OCI-LY7 (cell line): ENCODE results near the gene CASP9. TPM values are rescaled to one million over a fixed set of nuclear protein-coding genes. Genes with fewer than 3 reads are reported as not detected.
"Not testable (repeated sequence)": the region's sequence is repeated elsewhere in the genome, so short reads cannot be mapped to it uniquely, and the experiment has no call there.

Experiments
- BruUV-seq: library from RNA; stranded (reverse); fragments of 400-500 nt; replicated peaks from 2 replicates; lab custom pipeline; 2021; lab: Mats Ljungman, UMichigan
- CTCF ChIA-PET: fragments of 300-600 bp; sonication (Branson Sonifier 250); formaldehyde crosslinking; loops from one replicate; lab custom pipeline; 2022; ENCODE audit warnings: antibody characterized with exemption; ENCODE audit not compliant: unreplicated experiment; lab: Charles Lee
- POLR2A ChIA-PET: fragments of 300-600 bp; sonication (Branson Sonifier 250); formaldehyde crosslinking; loops from one replicate; lab custom pipeline; 2022; ENCODE audit warnings: antibody characterized with exemption; lab: Charles Lee
- DNase-seq: peaks from one replicate; pipeline ENCODE4 v3.0.0-alpha.2; 2015; ENCODE audit warnings: low spot score
- H2AFZ ChIP-seq: fragments of 200-600 bp; sonication (generic), shearing (Covaris generic); 2 replicates; pipeline ENCODE4 v1.6.1; 2014; ENCODE audit warnings: mild to moderate bottlenecking, antibody characterized with exemption, low read length, moderate library complexity
- H3K27ac ChIP-seq: fragments of 200-600 bp; sonication (generic); 2 replicates; pipeline ENCODE4 v1.5.1; 2014; ENCODE audit warnings: mixed run types, low read depth, mild to moderate bottlenecking, moderate library complexity, low read length, inconsistent platforms; ENCODE audit not compliant: poor library complexity, severe bottlenecking
- H3K36me3 ChIP-seq: fragments of 200-600 bp; sonication (generic); 2 replicates; pipeline ENCODE4 v1.6.1; 2014; ENCODE audit warnings: mild to moderate bottlenecking, antibody characterized with exemption, low read length, moderate library complexity, mixed read lengths; ENCODE audit not compliant: insufficient read depth
- H3K4me1 ChIP-seq: fragments of 200-600 bp; sonication (generic); 2 replicates; pipeline ENCODE4 v1.5.1; 2014; ENCODE audit warnings: mild to moderate bottlenecking, low read length; ENCODE audit not compliant: insufficient read depth, poor library complexity, severe bottlenecking
- H3K4me2 ChIP-seq: fragments of 200-600 bp; sonication (generic); 2 replicates; pipeline ENCODE4 v1.6.1; 2014; ENCODE audit warnings: mild to moderate bottlenecking, low read length
- H3K4me3 ChIP-seq: fragments of 200-600 bp; sonication (generic); 2 replicates; pipeline ENCODE4 v1.5.1; 2014; ENCODE audit warnings: mild to moderate bottlenecking, low read depth, low read length; ENCODE audit not compliant: poor library complexity, severe bottlenecking
- H3K79me2 ChIP-seq: fragments of 200-600 bp; sonication (generic); 2 replicates; pipeline ENCODE4 v1.6.1; 2016; ENCODE audit warnings: low read depth, mild to moderate bottlenecking, low read length, moderate library complexity, mixed read lengths; ENCODE audit not compliant: insufficient read depth
- H3K9me2 ChIP-seq: fragments of 200-600 bp; sonication (generic); 2 replicates; pipeline ENCODE4 v1.6.1; 2016; ENCODE audit warnings: mild to moderate bottlenecking, low read length, mixed read lengths; ENCODE audit not compliant: insufficient read depth
- H3K9me3 ChIP-seq: fragments of 200-600 bp; sonication (generic); 2 replicates; pipeline ENCODE4 v1.6.1; 2014; ENCODE audit warnings: mild to moderate bottlenecking, mixed run types, low read length, mixed read lengths
- H4K20me1 ChIP-seq: fragments of 200-600 bp; sonication (generic); 2 replicates; pipeline ENCODE4 v1.6.1; 2014; ENCODE audit warnings: mild to moderate bottlenecking, antibody characterized with exemption, low read length, moderate library complexity, mixed read lengths; ENCODE audit not compliant: insufficient read depth
- EZH2phosphoT487 ChIP-seq: fragments of 200-600 bp; sonication (generic); IDR thresholded peaks from 2 replicates; pipeline ENCODE4 v1.6.1; 2018; ENCODE audit warnings: low read depth, borderline replicate concordance, mild to moderate bottlenecking, mixed run types, antibody characterized with exemption, low read length, moderate library complexity, mixed read lengths
- intact Hi-C: fragments of 100-400 bp; cut with micrococcal nuclease; formaldehyde crosslinking; loops from one replicate; pipeline ENCODE4 v1.10.0; 2022; ENCODE audit not compliant: unreplicated experiment
- total RNA-seq, 2 experiments: library from RNA; depleted of rRNA in 1 of 2; stranded (reverse); fragments of >200 nt in 1 of 2; shearing (Covaris generic) in 1 of 2; gene quantifications; 2 replicates each; pipeline ENCODE4 v1.2.3, GENCODE V29; 2014 to 2022
- TF ChIP-seq, protein P1 (sequence below): fragments of 200-600 bp; sonication (generic); conservative IDR thresholded peaks from 2 replicates; pipeline ENCODE4 v1.5.1; 2014; ENCODE audit warnings: mild to moderate bottlenecking, antibody characterized with exemption, low read length, moderate library complexity, mixed read lengths

The CASP9 gene
- total RNA-seq, 2 experiments from 2014 or later = 14.5 to 17.6 TPM

- ChIA-PET CTCF (no interaction called here), POLR2A (no interaction called here)
- Histone ChIP-seq H3K4me2 (no peak overlapping the region), H3K27ac (no peak overlapping the region), H4K20me1 (no peaks in the 10 kb centered on the region), H3K9me3 (no peaks in the 10 kb centered on the region), H3K79me2 (no peaks in the 10 kb centered on the region), H2AFZ (no peak overlapping the region), H3K4me3 (no peak overlapping the region), H3K36me3 (no peaks in the 10 kb centered on the region), H3K9me2 (no peaks in the 10 kb centered on the region), H3K4me1 (no peaks in the 10 kb centered on the region)
- TF ChIP-seq, protein P1, sequence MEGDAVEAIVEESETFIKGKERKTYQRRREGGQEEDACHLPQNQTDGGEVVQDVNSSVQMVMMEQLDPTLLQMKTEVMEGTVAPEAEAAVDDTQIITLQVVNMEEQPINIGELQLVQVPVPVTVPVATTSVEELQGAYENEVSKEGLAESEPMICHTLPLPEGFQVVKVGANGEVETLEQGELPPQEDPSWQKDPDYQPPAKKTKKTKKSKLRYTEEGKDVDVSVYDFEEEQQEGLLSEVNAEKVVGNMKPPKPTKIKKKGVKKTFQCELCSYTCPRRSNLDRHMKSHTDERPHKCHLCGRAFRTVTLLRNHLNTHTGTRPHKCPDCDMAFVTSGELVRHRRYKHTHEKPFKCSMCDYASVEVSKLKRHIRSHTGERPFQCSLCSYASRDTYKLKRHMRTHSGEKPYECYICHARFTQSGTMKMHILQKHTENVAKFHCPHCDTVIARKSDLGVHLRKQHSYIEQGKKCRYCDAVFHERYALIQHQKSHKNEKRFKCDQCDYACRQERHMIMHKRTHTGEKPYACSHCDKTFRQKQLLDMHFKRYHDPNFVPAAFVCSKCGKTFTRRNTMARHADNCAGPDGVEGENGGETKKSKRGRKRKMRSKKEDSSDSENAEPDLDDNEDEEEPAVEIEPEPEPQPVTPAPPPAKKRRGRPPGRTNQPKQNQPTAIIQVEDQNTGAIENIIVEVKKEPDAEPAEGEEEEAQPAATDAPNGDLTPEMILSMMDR = no peak
- no peak for TF ChIP-seq EZH2phosphoT487
- no TSS peak for BruUV-seq
- intact Hi-C loops = no loop called here
- no peak for DNase-seq
Measured at GRCh38 chr1:15493869-15494390, 30.1 kb downstream of the CASP9 start.

- no peak overlapping the region for H3K4me3 ChIP-seq
- H3K36me3 ChIP-seq = no peaks in the 10 kb centered on the region
- no TSS peak for BruUV-seq
- CTCF ChIA-PET = no interaction called here
- H3K9me2 ChIP-seq = no peaks in the 10 kb centered on the region
- no peaks in the 10 kb centered on the region for H3K79me2 ChIP-seq
- H4K20me1 ChIP-seq = no peaks in the 10 kb centered on the region
- no peaks in the 10 kb centered on the region for H3K4me1 ChIP-seq
- H3K4me2 ChIP-seq = no peak overlapping the region
- intact Hi-C loops = no loop called here
- no peak overlapping the region for H3K27ac ChIP-seq
- no peak for DNase-seq
- H2AFZ ChIP-seq = no peak overlapping the region
- TF ChIP-seq EZH2phosphoT487 = no peak
- TF ChIP-seq, protein P1 = no peak
- H3K9me3 ChIP-seq = no peaks in the 10 kb centered on the region
- POLR2A ChIA-PET = no interaction called here
Measured at GRCh38 chr1:15492596-15492995, 31.4 kb downstream of the CASP9 start.

DNA sequence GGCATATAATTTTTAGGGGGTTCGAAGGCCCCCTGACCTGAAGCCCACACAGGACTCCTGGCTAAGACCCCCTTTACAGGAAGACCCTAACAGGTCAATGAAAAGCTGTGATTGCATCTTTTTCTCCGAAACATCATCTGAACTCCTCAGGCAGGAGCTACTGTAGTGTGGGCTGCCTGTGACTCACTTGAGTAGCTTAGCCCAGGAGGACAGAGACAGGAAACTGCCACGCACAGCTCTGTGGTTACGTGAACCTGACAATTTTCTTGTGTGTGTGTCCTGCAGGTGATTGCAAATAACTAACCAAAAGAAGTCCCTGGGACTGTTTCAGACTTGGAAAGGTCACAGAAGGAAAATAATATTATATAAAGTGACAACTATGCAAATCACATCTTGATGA, 33.0 kb downstream of the CASP9 start:
- BruUV-seq, H3K9me3 ChIP-seq, DNase-seq, CTCF ChIA-PET, H3K4me3 ChIP-seq, H3K36me3 ChIP-seq, POLR2A ChIA-PET, intact Hi-C loops, H3K79me2 ChIP-seq, H4K20me1 ChIP-seq, H2AFZ ChIP-seq, H3K9me2 ChIP-seq, H3K4me1 ChIP-seq, H3K27ac ChIP-seq, H3K4me2 ChIP-seq: not testable (repeated sequence)
